Liver (tissue), 9 donors: Measurements from ENCODE around the gene LIX1L. TPM values are rescaled to one million over a fixed set of nuclear protein-coding genes. Genes with fewer than 3 reads are reported as not detected.

Experiments
- DNase-seq: peaks from one replicate; pipeline ENCODE4 v3.0.0-alpha.2; 2017; ENCODE audit warnings: low spot score
- H3K27ac ChIP-seq, 2 donors: one replicate each; pipeline ENCODE4 v1.7.0; 2013; ENCODE audit warnings: inconsistent platforms in 2 of 2, low read length in 2 of 2, control low read depth in 1 of 2, low read depth in 1 of 2, mild to moderate bottlenecking in 1 of 2
- H3K27me3 ChIP-seq, 4 donors: one replicate each; pipeline versions ENCODE4 v1.6.1 to v1.7.0; 2013; ENCODE audit warnings: low read length in 3 of 4, inconsistent platforms in 1 of 4, mild to moderate bottlenecking in 1 of 4, moderate library complexity in 1 of 4; ENCODE audit not compliant: control insufficient read depth in 4 of 4, insufficient read depth in 4 of 4
- H3K36me3 ChIP-seq, 4 donors: one replicate each; pipeline versions ENCODE4 v1.6.1 to v1.7.0; 2013; ENCODE audit warnings: low read length in 3 of 4, mild to moderate bottlenecking in 3 of 4, low read depth in 1 of 4, moderate library complexity in 1 of 4; ENCODE audit not compliant: control insufficient read depth in 4 of 4, insufficient read depth in 3 of 4
- H3K4me1 ChIP-seq, 4 donors: one replicate each; pipeline versions ENCODE4 v1.6.1 to v1.7.0; 2013; ENCODE audit warnings: low read length in 3 of 4, mild to moderate bottlenecking in 3 of 4, moderate library complexity in 1 of 4; ENCODE audit not compliant: control insufficient read depth in 4 of 4, insufficient read depth in 4 of 4
- H3K4me3 ChIP-seq, 3 donors: one replicate each; pipeline versions ENCODE4 v1.6.1 to v1.7.0; 2013; ENCODE audit warnings: low read length in 3 of 3, control low read depth in 1 of 3, low read depth in 1 of 3, mild to moderate bottlenecking in 1 of 3
- H3K9ac ChIP-seq, 2 donors: one replicate each; pipeline ENCODE4 v1.7.0; 2013; ENCODE audit warnings: low read length in 2 of 2, mild to moderate bottlenecking in 2 of 2, moderate library complexity in 2 of 2, control low read depth in 1 of 2, low read depth in 1 of 2
- H3K9me3 ChIP-seq, 4 donors: one replicate each; pipeline versions ENCODE4 v1.6.1 to v1.7.0; 2013; ENCODE audit warnings: low read length in 3 of 4; ENCODE audit not compliant: control insufficient read depth in 4 of 4
- EGR1 ChIP-seq, 2 donors: IDR thresholded peaks; 2 replicates each; pipeline ENCODE4 v1.6.1; 2016 to 2018; ENCODE audit warnings: antibody characterized with exemption in 2 of 2, low read depth in 2 of 2
- FOXA1 ChIP-seq: IDR thresholded peaks from 2 replicates; pipeline ENCODE4 v1.6.1; 2016; ENCODE audit warnings: antibody characterized with exemption
- FOXA2 ChIP-seq: IDR thresholded peaks from 2 replicates; pipeline ENCODE4 v1.6.1; 2016; ENCODE audit warnings: antibody characterized with exemption
- GABPA ChIP-seq, 2 donors: IDR thresholded peaks in 1 of 2; conservative IDR thresholded peaks in 1 of 2; 2 replicates each; pipeline ENCODE4 v1.6.1; 2016; ENCODE audit warnings: antibody characterized with exemption in 2 of 2, mild to moderate bottlenecking in 1 of 2, moderate library complexity in 1 of 2
- HNF4A ChIP-seq, 2 donors: conservative IDR thresholded peaks; 2 replicates each; pipeline ENCODE4 v1.6.1; 2016; ENCODE audit warnings: antibody characterized with exemption in 2 of 2, mild to moderate bottlenecking in 2 of 2
- HNF4G ChIP-seq: IDR thresholded peaks from 2 replicates; pipeline ENCODE4 v1.6.1; 2016; ENCODE audit warnings: antibody characterized with exemption
- JUND ChIP-seq, 2 donors: IDR thresholded peaks; 2 replicates each; pipeline ENCODE4 v1.6.1; 2016; ENCODE audit warnings: antibody characterized with exemption in 2 of 2
- MAX ChIP-seq: IDR thresholded peaks from 2 replicates; pipeline ENCODE4 v1.6.1; 2016; ENCODE audit warnings: antibody characterized with exemption
- NR2F2 ChIP-seq: IDR thresholded peaks from 2 replicates; pipeline ENCODE4 v1.6.1; 2016; ENCODE audit warnings: antibody characterized with exemption
- RAD21 ChIP-seq, 2 donors: IDR thresholded peaks; 2 replicates each; pipeline ENCODE4 v1.6.1; 2016; ENCODE audit warnings: antibody characterized with exemption in 2 of 2, mild to moderate bottlenecking in 2 of 2
- RXRA ChIP-seq, 2 donors: IDR thresholded peaks; 2 replicates each; pipeline ENCODE4 v1.6.1; 2017 to 2018; ENCODE audit warnings: antibody characterized with exemption in 2 of 2, mild to moderate bottlenecking in 1 of 2
- SP1 ChIP-seq: IDR thresholded peaks from 2 replicates; pipeline ENCODE4 v1.6.1; 2018; ENCODE audit warnings: antibody characterized with exemption, mild to moderate bottlenecking
- TAF1 ChIP-seq: conservative IDR thresholded peaks from 2 replicates; pipeline ENCODE4 v1.6.1; 2016; ENCODE audit warnings: antibody characterized with exemption, mild to moderate bottlenecking
- YY1 ChIP-seq: IDR thresholded peaks from 2 replicates; pipeline ENCODE4 v1.6.1; 2016; ENCODE audit warnings: antibody characterized with exemption, mild to moderate bottlenecking
- WGBS: extraction: QIAGEN DNeasy Blood & Tissue Kit; methylation state at CpG from one replicate; pipeline ENCODE4 v1.1.7; 2013; 5-methylcytosine and 5-hydroxymethylcytosine counted together
- polyA plus RNA-seq, 2 donors: library from polyadenylated mRNA; stranded (reverse) in 1 of 2; unstranded in 1 of 2; fragments of 200-250 nt in 1 of 2; fragments of >200 nt in 1 of 2; fragmentation: Nextera tagmentation in 1 of 2; extraction: Ambion mirVana in 1 of 2; gene quantifications; one replicate each; pipeline versions ENCODE4 v1.2.1 to v1.2.3, GENCODE V29; 2013 to 2015
- total RNA-seq, 2 donors: library from RNA; depleted of rRNA; stranded (reverse); fragments of >200 nt; gene quantifications; one replicate each; pipeline ENCODE4 v1.2.3, GENCODE V29; 2014
- TF ChIP-seq, protein P1 (sequence below): fragments of 150-350 bp; IDR thresholded peaks from 2 replicates; pipeline ENCODE4 v1.5.1; 2017; ENCODE audit warnings: improper control_type of control experiment, low read depth, low read length; ENCODE audit not compliant: missing input control
- TF ChIP-seq, protein P2 (sequence below): IDR thresholded peaks from 2 replicates; pipeline ENCODE4 v1.6.1; 2016; ENCODE audit warnings: antibody characterized with exemption, mild to moderate bottlenecking
- TF ChIP-seq, protein P3 (sequence below): IDR thresholded peaks from 2 replicates; pipeline ENCODE4 v1.6.1; 2016; ENCODE audit warnings: antibody characterized with exemption
- donor health status: healthy.
- donor health status: healthy.
- donor health status: healthy.
- donor health status: healthy.
- donor health status: healthy.

The LIX1L gene
- total and polyA plus RNA-seq, 4 donors = 4.6 to 8.6 (median 6.3) TPM

DNA sequence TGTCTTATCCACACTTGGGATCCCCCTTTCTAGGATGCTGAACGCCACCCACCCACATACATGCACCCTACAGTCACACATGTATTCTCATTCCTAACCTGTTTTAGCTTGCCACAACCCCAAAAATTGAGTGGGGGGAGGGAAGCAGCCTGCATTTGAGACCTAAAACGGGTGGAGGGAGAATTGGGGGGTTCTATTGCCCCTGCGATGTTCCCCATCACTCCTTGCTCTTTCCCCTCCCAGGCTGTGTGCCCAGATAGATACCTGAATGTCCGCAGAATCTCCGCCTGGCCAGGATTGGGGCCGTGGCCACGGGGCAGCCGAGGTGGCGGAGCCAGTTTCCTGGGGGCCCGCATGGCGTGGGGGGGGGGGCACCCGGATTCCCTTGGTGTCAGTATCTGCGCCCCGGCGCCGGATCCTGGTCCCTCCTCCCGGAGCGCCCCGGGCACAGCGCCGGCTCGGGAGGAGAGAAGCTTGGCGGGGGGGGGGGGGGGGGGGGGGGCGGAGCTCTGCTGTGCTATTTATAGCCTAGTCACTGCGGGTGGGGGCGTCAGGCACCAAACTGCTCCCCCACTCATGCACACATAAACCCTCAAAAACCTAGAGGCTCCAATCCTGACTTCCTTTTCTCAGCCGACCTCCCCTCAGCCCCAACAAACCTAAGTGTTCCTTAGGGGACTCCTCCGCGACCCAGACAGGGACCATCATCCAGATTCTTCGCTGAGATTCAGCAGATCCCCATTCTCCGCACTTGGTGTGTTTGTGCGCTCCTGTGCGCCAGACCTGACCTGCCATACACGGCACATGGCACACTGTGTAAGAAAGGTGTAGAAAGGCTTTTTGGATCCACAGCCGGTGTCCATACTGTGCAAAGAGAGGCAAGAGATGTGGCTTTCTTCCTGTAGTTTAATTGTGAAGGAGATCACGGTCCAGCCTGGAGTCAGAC is 4.6 kb upstream of the LIX1L start (continued):
- TF ChIP-seq HNF4A (conservative IDR thresholded peaks at IDR 0.05) (no peak), RXRA (IDR thresholded peaks at IDR 0.05) (no peak), FOXA2 (no peak)
- TF ChIP-seq, protein P1, sequence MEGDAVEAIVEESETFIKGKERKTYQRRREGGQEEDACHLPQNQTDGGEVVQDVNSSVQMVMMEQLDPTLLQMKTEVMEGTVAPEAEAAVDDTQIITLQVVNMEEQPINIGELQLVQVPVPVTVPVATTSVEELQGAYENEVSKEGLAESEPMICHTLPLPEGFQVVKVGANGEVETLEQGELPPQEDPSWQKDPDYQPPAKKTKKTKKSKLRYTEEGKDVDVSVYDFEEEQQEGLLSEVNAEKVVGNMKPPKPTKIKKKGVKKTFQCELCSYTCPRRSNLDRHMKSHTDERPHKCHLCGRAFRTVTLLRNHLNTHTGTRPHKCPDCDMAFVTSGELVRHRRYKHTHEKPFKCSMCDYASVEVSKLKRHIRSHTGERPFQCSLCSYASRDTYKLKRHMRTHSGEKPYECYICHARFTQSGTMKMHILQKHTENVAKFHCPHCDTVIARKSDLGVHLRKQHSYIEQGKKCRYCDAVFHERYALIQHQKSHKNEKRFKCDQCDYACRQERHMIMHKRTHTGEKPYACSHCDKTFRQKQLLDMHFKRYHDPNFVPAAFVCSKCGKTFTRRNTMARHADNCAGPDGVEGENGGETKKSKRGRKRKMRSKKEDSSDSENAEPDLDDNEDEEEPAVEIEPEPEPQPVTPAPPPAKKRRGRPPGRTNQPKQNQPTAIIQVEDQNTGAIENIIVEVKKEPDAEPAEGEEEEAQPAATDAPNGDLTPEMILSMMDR = no peak

GRCh38 chr1:145961425-145962156 is 3.8 kb upstream of the LIX1L start:
- H3K4me1 ChIP-seq = peaks cover 8 to 67% (median 43%) of the 10 kb centered on the region in 4 donors
- H3K9me3 ChIP-seq = no peaks in the 10 kb centered on the region
- H3K27ac ChIP-seq = peak overlapping the region in 1 of 2 donors; percentile 86
- DNase-seq = no peak
- H3K27me3 ChIP-seq = no peaks in the 10 kb centered on the region
- TF ChIP-seq HNF4A (conservative IDR thresholded peaks at IDR 0.05) (no peak), GABPA (IDR thresholded peaks at IDR 0.05 in 1 of 2, conservative IDR thresholded peaks at IDR 0.05 in 1 of 2) (no peak), FOXA2 (no peak), HNF4G (no peak), FOXA1 (no peak), TAF1 (no peak), NR2F2 (no peak), RAD21 (IDR thresholded peaks at IDR 0.05) (no peak), MAX (no peak), YY1 (no peak), RXRA (IDR thresholded peaks at IDR 0.05) (no peak), EGR1 (IDR thresholded peaks at IDR 0.05; ENCODE audit: low read depth in 2 of 2) (no peak), SP1 (no peak), JUND (IDR thresholded peaks at IDR 0.05) (no peak)
- TF ChIP-seq, protein P1 = no peak
- TF ChIP-seq, protein P2, sequence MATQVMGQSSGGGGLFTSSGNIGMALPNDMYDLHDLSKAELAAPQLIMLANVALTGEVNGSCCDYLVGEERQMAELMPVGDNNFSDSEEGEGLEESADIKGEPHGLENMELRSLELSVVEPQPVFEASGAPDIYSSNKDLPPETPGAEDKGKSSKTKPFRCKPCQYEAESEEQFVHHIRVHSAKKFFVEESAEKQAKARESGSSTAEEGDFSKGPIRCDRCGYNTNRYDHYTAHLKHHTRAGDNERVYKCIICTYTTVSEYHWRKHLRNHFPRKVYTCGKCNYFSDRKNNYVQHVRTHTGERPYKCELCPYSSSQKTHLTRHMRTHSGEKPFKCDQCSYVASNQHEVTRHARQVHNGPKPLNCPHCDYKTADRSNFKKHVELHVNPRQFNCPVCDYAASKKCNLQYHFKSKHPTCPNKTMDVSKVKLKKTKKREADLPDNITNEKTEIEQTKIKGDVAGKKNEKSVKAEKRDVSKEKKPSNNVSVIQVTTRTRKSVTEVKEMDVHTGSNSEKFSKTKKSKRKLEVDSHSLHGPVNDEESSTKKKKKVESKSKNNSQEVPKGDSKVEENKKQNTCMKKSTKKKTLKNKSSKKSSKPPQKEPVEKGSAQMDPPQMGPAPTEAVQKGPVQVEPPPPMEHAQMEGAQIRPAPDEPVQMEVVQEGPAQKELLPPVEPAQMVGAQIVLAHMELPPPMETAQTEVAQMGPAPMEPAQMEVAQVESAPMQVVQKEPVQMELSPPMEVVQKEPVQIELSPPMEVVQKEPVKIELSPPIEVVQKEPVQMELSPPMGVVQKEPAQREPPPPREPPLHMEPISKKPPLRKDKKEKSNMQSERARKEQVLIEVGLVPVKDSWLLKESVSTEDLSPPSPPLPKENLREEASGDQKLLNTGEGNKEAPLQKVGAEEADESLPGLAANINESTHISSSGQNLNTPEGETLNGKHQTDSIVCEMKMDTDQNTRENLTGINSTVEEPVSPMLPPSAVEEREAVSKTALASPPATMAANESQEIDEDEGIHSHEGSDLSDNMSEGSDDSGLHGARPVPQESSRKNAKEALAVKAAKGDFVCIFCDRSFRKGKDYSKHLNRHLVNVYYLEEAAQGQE = no peak
- TF ChIP-seq, protein P3, sequence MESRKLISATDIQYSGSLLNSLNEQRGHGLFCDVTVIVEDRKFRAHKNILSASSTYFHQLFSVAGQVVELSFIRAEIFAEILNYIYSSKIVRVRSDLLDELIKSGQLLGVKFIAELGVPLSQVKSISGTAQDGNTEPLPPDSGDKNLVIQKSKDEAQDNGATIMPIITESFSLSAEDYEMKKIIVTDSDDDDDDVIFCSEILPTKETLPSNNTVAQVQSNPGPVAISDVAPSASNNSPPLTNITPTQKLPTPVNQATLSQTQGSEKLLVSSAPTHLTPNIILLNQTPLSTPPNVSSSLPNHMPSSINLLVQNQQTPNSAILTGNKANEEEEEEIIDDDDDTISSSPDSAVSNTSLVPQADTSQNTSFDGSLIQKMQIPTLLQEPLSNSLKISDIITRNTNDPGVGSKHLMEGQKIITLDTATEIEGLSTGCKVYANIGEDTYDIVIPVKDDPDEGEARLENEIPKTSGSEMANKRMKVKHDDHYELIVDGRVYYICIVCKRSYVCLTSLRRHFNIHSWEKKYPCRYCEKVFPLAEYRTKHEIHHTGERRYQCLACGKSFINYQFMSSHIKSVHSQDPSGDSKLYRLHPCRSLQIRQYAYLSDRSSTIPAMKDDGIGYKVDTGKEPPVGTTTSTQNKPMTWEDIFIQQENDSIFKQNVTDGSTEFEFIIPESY = no peak
- H3K36me3 ChIP-seq = no peaks in the 10 kb centered on the region
- no peak overlapping the region for H3K9ac ChIP-seq
- peak overlapping the region; percentile 39 to 62 (median 56) for H3K4me3 ChIP-seq
- 5% methylated on average over 57 of the region's 57 CpGs for WGBS
